SK-N-SH (cell line): ENCODE measurements around the gene LLGL1. TPM values are rescaled to one million over a fixed set of nuclear protein-coding genes. Genes with fewer than 3 reads are reported as not detected.

Source experiments
- CTCF ChIA-PET: fragments of 300-600, 350-600 bp; formaldehyde crosslinking; extraction: SDS; loops from one replicate; lab custom pipeline; 2021; lab: Yijun Ruan, JAX
- POLR2A ChIA-PET: fragments of 350-600 bp; sonication (Branson Sonifier 250); formaldehyde crosslinking; extraction: SDS; loops from one replicate; lab custom pipeline; 2020; ENCODE audit warnings: antibody characterized with exemption, inconsistent platforms; lab: Yijun Ruan, JAX
- DNase-seq: peaks from one replicate; pipeline ENCODE4 v3.0.0; 2012
- H2AFZ ChIP-seq: fragments of 200-600 bp; sonication (generic); 2 replicates; pipeline ENCODE4 v1.8.1; 2016; ENCODE audit warnings: antibody characterized with exemption, mild to moderate bottlenecking, low read depth
- H3F3A ChIP-seq: fragments of 200-600 bp; sonication (generic); replicated peaks from 2 replicates; pipeline ENCODE3; 2016; ENCODE audit warnings: antibody characterized with exemption, mild to moderate bottlenecking; ENCODE audit not compliant: insufficient read depth
- H3K27ac ChIP-seq, 2 experiments: fragments of 200-500 bp in 1 of 2; fragments of 200-600 bp in 1 of 2; sonication (Bioruptor generic) in 1 of 2; sonication (generic), shearing (Covaris generic) in 1 of 2; 2 replicates each; pipeline versions ENCODE4 v1.5.1 to v1.6.1; 2014 to 2016; ENCODE audit warnings: low read depth in 2 of 2, inconsistent platforms in 1 of 2, low read length in 1 of 2, mild to moderate bottlenecking in 1 of 2, mixed read lengths in 1 of 2
- H3K27me3 ChIP-seq: fragments of 200-600 bp; sonication (generic), shearing (Covaris generic); 2 replicates; pipeline ENCODE4 v1.6.1; 2016; ENCODE audit warnings: mixed run types; ENCODE audit not compliant: insufficient read depth
- H3K36me3 ChIP-seq, 2 experiments: fragments of 200-500 bp in 1 of 2; fragments of 200-600 bp in 1 of 2; sonication (Bioruptor generic) in 1 of 2; sonication (generic) in 1 of 2; replicated peaks in 1 of 2; 2 replicates each; pipeline versions ENCODE3 to v1.5.1; 2014 to 2016; ENCODE audit warnings: low read length in 1 of 2, mild to moderate bottlenecking in 1 of 2; ENCODE audit not compliant: insufficient read depth in 2 of 2, control insufficient read depth in 1 of 2
- H3K4me1 ChIP-seq, 2 experiments: fragments of 200-500 bp in 1 of 2; fragments of 200-600 bp in 1 of 2; sonication (Bioruptor generic) in 1 of 2; sonication (generic), shearing (Covaris generic) in 1 of 2; 2 replicates each; pipeline versions ENCODE4 v1.5.1 to v1.6.1; 2014 to 2016; ENCODE audit warnings: low read depth in 1 of 2, low read length in 1 of 2, mixed run types in 1 of 2; ENCODE audit not compliant: insufficient read depth in 2 of 2, control insufficient read depth in 1 of 2
- H3K4me2 ChIP-seq: fragments of 200-600 bp; sonication (generic), shearing (Covaris generic); 2 replicates; pipeline ENCODE4 v1.6.1; 2017; ENCODE audit warnings: mixed run types
- H3K4me3 ChIP-seq, 2 experiments: fragments of 200-500 bp in 1 of 2; fragments of 200-600 bp in 1 of 2; sonication (Bioruptor generic) in 1 of 2; sonication (generic), shearing (Covaris generic) in 1 of 2; 2 replicates each; pipeline versions ENCODE4 v1.5.1 to v1.8.1; 2014 to 2016; ENCODE audit warnings: low read depth in 2 of 2, inconsistent platforms in 1 of 2, low read length in 1 of 2, mild to moderate bottlenecking in 1 of 2, mixed read lengths in 1 of 2, moderate library complexity in 1 of 2
- H3K79me2 ChIP-seq: fragments of 200-600 bp; sonication (generic); 2 replicates; pipeline ENCODE4 v1.8.1; 2017; ENCODE audit warnings: mild to moderate bottlenecking; ENCODE audit not compliant: insufficient read depth
- H3K9ac ChIP-seq: fragments of 200-600 bp; sonication (generic); 2 replicates; pipeline ENCODE4 v1.6.1; 2017; ENCODE audit warnings: mixed run types
- H3K9me2 ChIP-seq: fragments of 200-600 bp; sonication (generic); 2 replicates; pipeline ENCODE4 v1.6.1; 2017; ENCODE audit warnings: mixed run types
- H3K9me3 ChIP-seq: fragments of 200-600 bp; sonication (generic); 2 replicates; pipeline ENCODE4 v1.6.1; 2017; ENCODE audit warnings: mixed run types, mild to moderate bottlenecking, moderate library complexity
- H4K20me1 ChIP-seq: fragments of 200-600 bp; sonication (generic); 2 replicates; pipeline ENCODE4 v1.6.1; 2017; ENCODE audit warnings: mild to moderate bottlenecking, mixed run types; ENCODE audit not compliant: insufficient read depth
- CTCF ChIP-seq: fragments of 200-600 bp; sonication (generic); IDR thresholded peaks from 2 replicates; pipeline ENCODE4 v1.6.1; 2017; ENCODE audit warnings: antibody characterized with exemption, mild to moderate bottlenecking, moderate library complexity
- FOSL2 ChIP-seq: IDR thresholded peaks from 2 replicates; pipeline ENCODE4 v1.4.0; 2012; ENCODE audit warnings: low read depth, mild to moderate bottlenecking, moderate library complexity, borderline replicate concordance
- JUND ChIP-seq: IDR thresholded peaks from 2 replicates; pipeline ENCODE4 v1.4.0; 2012
- MAX ChIP-seq: IDR thresholded peaks from 2 replicates; pipeline ENCODE4 v1.4.0; 2012; ENCODE audit warnings: low read depth
- NRF1 ChIP-seq: IDR thresholded peaks from 2 replicates; pipeline ENCODE4 v1.6.1; 2012; ENCODE audit warnings: low read depth, mild to moderate bottlenecking, low read length
- POLR2AphosphoS5 ChIP-seq: IDR thresholded peaks from 2 replicates; pipeline ENCODE4 v1.6.1; 2012; ENCODE audit warnings: low read depth, low read length
- SIN3A ChIP-seq: IDR thresholded peaks from 2 replicates; pipeline ENCODE4 v1.6.1; 2012; ENCODE audit warnings: low read depth, mild to moderate bottlenecking, low read length, moderate library complexity, borderline replicate concordance
- TAF1 ChIP-seq: IDR thresholded peaks from 2 replicates; pipeline ENCODE4 v1.6.1; 2012; ENCODE audit warnings: low read depth, mild to moderate bottlenecking, low read length, moderate library complexity, borderline replicate concordance
- TEAD4 ChIP-seq: IDR thresholded peaks from 2 replicates; pipeline ENCODE4 v1.4.0; 2012; ENCODE audit warnings: mild to moderate bottlenecking, borderline replicate concordance; ENCODE audit not compliant: insufficient read depth
- USF2 ChIP-seq: fragments of 150-350 bp; IDR thresholded peaks from 2 replicates; pipeline ENCODE4 v1.6.1; 2017; ENCODE audit warnings: antibody characterized with exemption, low read length, low read depth, borderline replicate concordance
- YY1 ChIP-seq: IDR thresholded peaks from 2 replicates; pipeline ENCODE4 v1.4.0; 2012; ENCODE audit warnings: low read depth, mild to moderate bottlenecking
- WGBS: methylation state at CpG from one replicate; pipeline ENCODE4 v1.1.6; 2017; ENCODE audit warnings: low lambda C conversion rate; 5-methylcytosine and 5-hydroxymethylcytosine counted together
- polyA plus RNA-seq, 3 experiments: library from polyadenylated mRNA; depleted of rRNA; stranded (reverse); fragments of >200 nt; gene quantifications; 2 replicates each; pipeline ENCODE4 v1.2.3, GENCODE V29; 2012

LLGL1 gene
- polyA plus RNA-seq, 1 of the 3 experiments (the other 2 are of a cell fraction): 31.4 TPM

GRCh38 chr17:18224053-18224386 is 1.4 kb upstream of the LLGL1 start (continued):
- TF ChIP-seq NRF1: no peak
- TF ChIP-seq TEAD4: no peak

GRCh38 chr17:18224387-18225120 is 881 bp upstream of the LLGL1 start:
- TF ChIP-seq FOSL2 (no peak), MAX (no peak), JUND (no peak), POLR2AphosphoS5 (no peak)
- TF ChIP-seq, all 33 proteins: peak for 0
- Histone ChIP-seq H3K27ac (no peak overlapping the region), H3K9ac (peak overlapping the region; percentile 26; the same call in 1 of the 2 replicates)

GRCh38 chr17:18225642-18226283 is 328 bp downstream of the LLGL1 start:
- CTCF ChIA-PET: interaction anchor here (0.7 to 3.3 kb wide), 3 partner anchors 9 to 22 kb away, joined by 3 to 13 read pairs (median 4); no protein-coding TSS in a partner anchor
- H3K9me3 ChIP-seq: no peaks in the 10 kb centered on the region
- peak overlapping the region; percentile 82 for H3K9ac ChIP-seq
- H3K9me2 ChIP-seq: no peaks in the 10 kb centered on the region
- TF ChIP-seq JUND: no peak
- TF ChIP-seq YY1: no peak
- no peak for TF ChIP-seq USF2
- no peak for TF ChIP-seq TAF1
- peak; percentile 25; the same call in 1 of the 2 replicates for TF ChIP-seq SIN3A
- no peak for TF ChIP-seq CTCF
- peak overlapping the region; percentile 99 for H3K4me2 ChIP-seq
- peaks cover 44% of the 10 kb centered on the region for H3K79me2 ChIP-seq
- peak overlapping the region in 1 of 2 experiments; percentile 47; a peak in 1 of 4 replicates for H3K27ac ChIP-seq
- WGBS: under 1% methylated on average over 10 of the region's 57 CpGs
- DNase-seq: peak; percentile 87
- no peaks in the 10 kb centered on the region for H3K36me3 ChIP-seq
- H3F3A ChIP-seq: no peaks in the 10 kb centered on the region
- H4K20me1 ChIP-seq: 0 out of 2 replicates have a peak, but pooled peaks cover 17% of the 10 kb centered on the region
- H3K27me3 ChIP-seq: no peaks in the 10 kb centered on the region
- H3K4me3 ChIP-seq: peak overlapping the region; percentile 90 to 98
- H3K4me1 ChIP-seq: peaks cover 5 to 25% of the 10 kb centered on the region in 2 experiments; a peak in 2 of 4 replicates
- POLR2A ChIA-PET: no interaction called here
- no peak overlapping the region for H2AFZ ChIP-seq

More at GRCh38 chr17:18224387-18225120, 881 bp upstream of the LLGL1 start:
- Histone ChIP-seq H3K4me3 (peak overlapping the region; percentile 43 to 61; a peak in 3 of 4 replicates), H4K20me1 (0 out of 2 replicates have a peak, but pooled peaks cover 13% of the 10 kb centered on the region), H3K4me1 (peaks cover 9 to 18% of the 10 kb centered on the region in 2 experiments; a peak in 2 of 4 replicates), H3K9me2 (no peaks in the 10 kb centered on the region), H3K27me3 (no peaks in the 10 kb centered on the region), H3K79me2 (peaks cover 36% of the 10 kb centered on the region), H3F3A (no peaks in the 10 kb centered on the region), H3K9me3 (no peaks in the 10 kb centered on the region), H2AFZ (peak overlapping the region; percentile 90), H3K36me3 (no peaks in the 10 kb centered on the region), H3K4me2 (peak overlapping the region; percentile 57)
- 75% methylated on average over 23 of the region's 23 CpGs for WGBS
- DNase-seq: peak; percentile 41
- CTCF ChIA-PET: interaction anchor here (0.5 to 3.3 kb wide), 4 partner anchors 8 to 1737 kb away, joined by 3 to 13 read pairs (median 4); no protein-coding TSS in a partner anchor
- POLR2A ChIA-PET: no interaction called here
